ENCODE measurements around the gene CNTN5.

CNTN5 gene

DNA sequence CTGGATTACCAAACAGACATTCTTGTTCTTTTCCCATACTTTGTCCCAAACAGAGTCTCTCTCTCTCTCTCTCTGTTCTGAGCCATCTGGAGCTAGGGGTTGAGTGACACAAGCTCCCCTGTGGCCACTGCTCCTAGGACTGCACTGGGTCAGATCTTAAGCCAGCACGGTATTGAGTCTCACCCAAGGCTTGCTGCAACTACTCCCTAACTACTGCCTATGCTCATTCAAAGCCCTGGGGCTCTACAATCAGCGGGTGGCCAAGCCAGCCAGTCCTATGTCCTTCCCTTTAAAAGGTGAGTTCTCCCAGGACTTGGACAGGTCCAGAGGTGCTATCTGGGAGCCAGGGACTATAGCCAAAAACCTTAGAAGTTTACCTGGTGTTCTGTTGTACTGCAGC is 385.6 kb downstream of the CNTN5 start (continued):
- TF ChIP-seq, protein P1, sequence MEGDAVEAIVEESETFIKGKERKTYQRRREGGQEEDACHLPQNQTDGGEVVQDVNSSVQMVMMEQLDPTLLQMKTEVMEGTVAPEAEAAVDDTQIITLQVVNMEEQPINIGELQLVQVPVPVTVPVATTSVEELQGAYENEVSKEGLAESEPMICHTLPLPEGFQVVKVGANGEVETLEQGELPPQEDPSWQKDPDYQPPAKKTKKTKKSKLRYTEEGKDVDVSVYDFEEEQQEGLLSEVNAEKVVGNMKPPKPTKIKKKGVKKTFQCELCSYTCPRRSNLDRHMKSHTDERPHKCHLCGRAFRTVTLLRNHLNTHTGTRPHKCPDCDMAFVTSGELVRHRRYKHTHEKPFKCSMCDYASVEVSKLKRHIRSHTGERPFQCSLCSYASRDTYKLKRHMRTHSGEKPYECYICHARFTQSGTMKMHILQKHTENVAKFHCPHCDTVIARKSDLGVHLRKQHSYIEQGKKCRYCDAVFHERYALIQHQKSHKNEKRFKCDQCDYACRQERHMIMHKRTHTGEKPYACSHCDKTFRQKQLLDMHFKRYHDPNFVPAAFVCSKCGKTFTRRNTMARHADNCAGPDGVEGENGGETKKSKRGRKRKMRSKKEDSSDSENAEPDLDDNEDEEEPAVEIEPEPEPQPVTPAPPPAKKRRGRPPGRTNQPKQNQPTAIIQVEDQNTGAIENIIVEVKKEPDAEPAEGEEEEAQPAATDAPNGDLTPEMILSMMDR (tag by site-specific recombination; IDR thresholded peaks at IDR 0.05) = no peak
- TF ChIP-seq ZNF311 (tag by site-specific recombination; IDR thresholded peaks at IDR 0.05; ENCODE audit: borderline replicate concordance) = no peak
- no peak for TF ChIP-seq ZNF629 (tag by site-specific recombination; IDR thresholded peaks at IDR 0.05)

DNA sequence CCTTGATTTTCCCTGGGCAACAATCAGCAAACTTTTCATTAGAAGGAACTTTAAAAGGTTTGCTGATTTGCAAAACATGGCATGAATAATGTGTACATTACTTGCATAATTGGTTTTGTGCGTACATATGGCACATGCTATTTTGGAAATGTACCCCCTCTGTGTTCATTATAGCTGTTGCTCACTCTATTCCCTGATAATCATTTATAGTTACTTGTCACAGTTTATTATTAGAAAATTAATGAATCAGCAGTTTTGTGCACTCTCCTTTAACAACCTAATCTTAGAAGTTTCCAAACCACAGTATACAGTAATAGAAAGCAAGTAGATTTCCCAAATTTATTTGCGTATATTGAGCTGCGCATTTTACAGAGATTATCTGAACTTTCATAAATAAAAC is 389.9 kb downstream of the CNTN5 start:
- ChIA-PET CTCF (interaction anchor here (0.7 to 1.1 kb wide), 2 partner anchors 22 to 1602 kb away, joined by 3 read pairs; no protein-coding TSS in a partner anchor), POLR2A (no interaction called here)

DNA sequence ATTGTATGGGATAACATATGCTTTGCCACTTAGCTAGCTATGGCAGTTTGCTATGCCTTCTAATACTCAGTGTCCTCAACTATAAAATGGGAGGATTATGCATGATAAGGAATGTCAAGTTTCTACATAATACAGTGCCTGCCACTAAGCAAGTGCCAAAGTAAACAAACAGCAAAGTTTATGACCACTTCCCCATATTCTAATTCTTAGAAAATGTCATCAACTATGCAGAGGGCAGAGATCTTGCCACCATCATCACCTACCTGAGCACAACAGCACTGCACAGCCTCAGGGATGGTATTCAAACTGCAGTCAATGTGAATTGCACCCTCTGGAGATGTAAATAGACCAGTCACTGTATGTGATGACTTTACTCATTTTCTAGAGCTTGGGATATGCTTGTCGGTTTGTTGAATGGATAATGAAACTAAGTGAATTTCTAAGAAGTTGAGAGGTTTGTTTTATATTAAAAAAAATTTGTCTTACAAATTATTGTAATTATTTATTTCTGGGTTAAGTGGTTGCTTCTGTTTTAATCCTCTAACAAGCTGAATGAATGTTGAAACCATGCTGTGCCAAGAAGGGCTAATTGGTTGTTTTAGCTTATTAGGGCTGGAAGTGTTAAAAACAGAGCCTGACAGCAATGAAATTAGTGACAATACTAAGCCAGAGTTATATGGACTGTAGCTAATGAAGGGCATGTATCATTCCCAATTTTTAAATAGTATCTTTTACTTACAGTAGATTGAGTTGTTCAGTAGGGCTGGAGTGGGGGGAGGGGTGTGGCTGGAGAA is 398.4 kb downstream of the CNTN5 start:
- ChIA-PET CTCF (no interaction called here), POLR2A (interaction anchor here (0.6 kb wide), 1 partner anchor 45 kb away, joined by 3 read pairs; no protein-coding TSS in a partner anchor)
- Histone ChIP-seq H3K4me3 (ENCODE audit: low read depth, low read length) (no peak overlapping the region), H3K27ac (ENCODE audit: extremely low read depth, low read depth, low read length) (no peak overlapping the region), H3K4me1 (ENCODE audit: control insufficient read depth, insufficient read depth, low read length) (no peaks in the 10 kb centered on the region; the same call in 1 of the 2 replicates), H3K36me3 (ENCODE audit: control insufficient read depth in 2 of 2, insufficient read depth in 1 of 2, low read length in 2 of 2) (no peaks in the 10 kb centered on the region), H3K9me3 (ENCODE audit: control insufficient read depth, insufficient read depth, low read depth, low read length) (no peaks in the 10 kb centered on the region)
- TF ChIP-seq ZIC2 (tag by site-specific recombination; IDR thresholded peaks at IDR 0.05) (no peak), TRIM28 (IDR thresholded peaks at IDR 0.05; ENCODE audit: borderline replicate concordance, low read length) (peak; percentile 99), ZFP69B (tag by site-specific recombination; IDR thresholded peaks at IDR 0.05) (0 out of 2 replicates have a peak, but pooled peaks have one; percentile 28), ZNF843 (tag by site-specific recombination; IDR thresholded peaks at IDR 0.05) (peak; percentile 88), HOXD13 (CRISPR knock-in tag; IDR thresholded peaks at IDR 0.05; ENCODE audit: borderline replicate concordance) (peak; percentile 97), ZNF2 (tag by site-specific recombination; IDR thresholded peaks at IDR 0.05) (no peak), ZBTB17 (tag by site-specific recombination; IDR thresholded peaks at IDR 0.05) (peak; percentile 43), PRDM1 (tag by site-specific recombination; IDR thresholded peaks at IDR 0.05) (no peak), ZBTB48 (tag by site-specific recombination; IDR thresholded peaks at IDR 0.05) (peak; percentile 62; the same call in 1 of the 2 replicates), ZNF394 (tag by site-specific recombination; IDR thresholded peaks at IDR 0.05; ENCODE audit: borderline replicate concordance) (no peak), ZNF223 (tag by site-specific recombination; IDR thresholded peaks at IDR 0.05) (no peak), ZNF658 (tag by site-specific recombination; IDR thresholded peaks at IDR 0.05) (no peak), ZNF366 (tag by site-specific recombination; conservative IDR thresholded peaks at IDR 0.05) (peak; percentile 87), ZSCAN30 (tag by site-specific recombination; IDR thresholded peaks at IDR 0.05) (peak; percentile 81), ZNF311 (tag by site-specific recombination; IDR thresholded peaks at IDR 0.05; ENCODE audit: borderline replicate concordance) (no peak), MZF1 (tag by site-specific recombination; IDR thresholded peaks at IDR 0.05; ENCODE audit: borderline replicate concordance) (peak; percentile 68), ZBTB21 (tag by site-specific recombination; IDR thresholded peaks at IDR 0.05) (peak; percentile 52; the same call in 1 of the 2 replicates), ZNF239 (tag by site-specific recombination; IDR thresholded peaks at IDR 0.05) (no peak), IKZF3 (tag by site-specific recombination; IDR thresholded peaks at IDR 0.05) (peak; percentile 52; the same call in 1 of the 2 replicates), ZNF529 (tag by site-specific recombination; IDR thresholded peaks at IDR 0.05; ENCODE audit: insufficient replicate concordance) (no peak)
- TF ChIP-seq, protein P2, sequence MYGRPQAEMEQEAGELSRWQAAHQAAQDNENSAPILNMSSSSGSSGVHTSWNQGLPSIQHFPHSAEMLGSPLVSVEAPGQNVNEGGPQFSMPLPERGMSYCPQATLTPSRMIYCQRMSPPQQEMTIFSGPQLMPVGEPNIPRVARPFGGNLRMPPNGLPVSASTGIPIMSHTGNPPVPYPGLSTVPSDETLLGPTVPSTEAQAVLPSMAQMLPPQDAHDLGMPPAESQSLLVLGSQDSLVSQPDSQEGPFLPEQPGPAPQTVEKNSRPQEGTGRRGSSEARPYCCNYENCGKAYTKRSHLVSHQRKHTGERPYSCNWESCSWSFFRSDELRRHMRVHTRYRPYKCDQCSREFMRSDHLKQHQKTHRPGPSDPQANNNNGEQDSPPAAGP (tag by site-specific recombination; IDR thresholded peaks at IDR 0.05) = no peak
- TF ChIP-seq, protein P3, sequence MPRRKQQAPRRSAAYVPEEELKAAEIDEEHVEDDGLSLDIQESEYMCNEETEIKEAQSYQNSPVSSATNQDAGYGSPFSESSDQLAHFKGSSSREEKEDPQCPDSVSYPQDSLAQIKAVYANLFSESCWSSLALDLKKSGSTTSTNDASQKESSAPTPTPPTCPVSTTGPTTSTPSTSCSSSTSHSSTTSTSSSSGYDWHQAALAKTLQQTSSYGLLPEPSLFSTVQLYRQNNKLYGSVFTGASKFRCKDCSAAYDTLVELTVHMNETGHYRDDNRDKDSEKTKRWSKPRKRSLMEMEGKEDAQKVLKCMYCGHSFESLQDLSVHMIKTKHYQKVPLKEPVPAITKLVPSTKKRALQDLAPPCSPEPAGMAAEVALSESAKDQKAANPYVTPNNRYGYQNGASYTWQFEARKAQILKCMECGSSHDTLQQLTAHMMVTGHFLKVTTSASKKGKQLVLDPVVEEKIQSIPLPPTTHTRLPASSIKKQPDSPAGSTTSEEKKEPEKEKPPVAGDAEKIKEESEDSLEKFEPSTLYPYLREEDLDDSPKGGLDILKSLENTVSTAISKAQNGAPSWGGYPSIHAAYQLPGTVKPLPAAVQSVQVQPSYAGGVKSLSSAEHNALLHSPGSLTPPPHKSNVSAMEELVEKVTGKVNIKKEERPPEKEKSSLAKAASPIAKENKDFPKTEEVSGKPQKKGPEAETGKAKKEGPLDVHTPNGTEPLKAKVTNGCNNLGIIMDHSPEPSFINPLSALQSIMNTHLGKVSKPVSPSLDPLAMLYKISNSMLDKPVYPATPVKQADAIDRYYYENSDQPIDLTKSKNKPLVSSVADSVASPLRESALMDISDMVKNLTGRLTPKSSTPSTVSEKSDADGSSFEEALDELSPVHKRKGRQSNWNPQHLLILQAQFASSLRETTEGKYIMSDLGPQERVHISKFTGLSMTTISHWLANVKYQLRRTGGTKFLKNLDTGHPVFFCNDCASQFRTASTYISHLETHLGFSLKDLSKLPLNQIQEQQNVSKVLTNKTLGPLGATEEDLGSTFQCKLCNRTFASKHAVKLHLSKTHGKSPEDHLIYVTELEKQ (tag by site-specific recombination; IDR thresholded peaks at IDR 0.05; ENCODE audit: borderline replicate concordance) = peak; percentile 47; the same call in 1 of the 2 replicates

More for the DNA sequence above, 389.9 kb downstream of the CNTN5 start:
- Histone ChIP-seq H3K4me3 (ENCODE audit: low read depth, low read length) (no peak overlapping the region), H3K4me1 (ENCODE audit: control insufficient read depth, insufficient read depth, low read length) (no peaks in the 10 kb centered on the region), H3K27ac (ENCODE audit: extremely low read depth, low read depth, low read length) (no peak overlapping the region), H3K36me3 (ENCODE audit: control insufficient read depth in 2 of 2, insufficient read depth in 1 of 2, low read length in 2 of 2) (no peaks in the 10 kb centered on the region), H3K9me3 (ENCODE audit: control insufficient read depth, insufficient read depth, low read depth, low read length) (no peaks in the 10 kb centered on the region)
- TF ChIP-seq ZNF175 (tag by site-specific recombination; IDR thresholded peaks at IDR 0.05) = no peak

All from HEK293 (cell line).